ENCODE data around the gene ARID1B.

- TF ChIP-seq EZH2 (IDR thresholded peaks at IDR 0.05; ENCODE audit: borderline replicate concordance, low read length): no peak
- no peak for TF ChIP-seq CTCF (IDR thresholded peaks at IDR 0.05; ENCODE audit: low read length)
These were observed 416.9 kb downstream of the ARID1B start for GRCh38 chr6:157194110-157194509.

All from OCI-LY1 (cell line).